ENCODE data around the gene BICDL2. TPM values are rescaled to one million over a fixed set of nuclear protein-coding genes. Genes with fewer than 3 reads are reported as not detected.
A peak's percentile ranks its signal among the peaks of the same experiment; 100 is the strongest.

Gene BICDL2
- total and polyA plus RNA-seq, 2 donors from 2014 or later, result 2.9 to 12.1 TPM

DNA sequence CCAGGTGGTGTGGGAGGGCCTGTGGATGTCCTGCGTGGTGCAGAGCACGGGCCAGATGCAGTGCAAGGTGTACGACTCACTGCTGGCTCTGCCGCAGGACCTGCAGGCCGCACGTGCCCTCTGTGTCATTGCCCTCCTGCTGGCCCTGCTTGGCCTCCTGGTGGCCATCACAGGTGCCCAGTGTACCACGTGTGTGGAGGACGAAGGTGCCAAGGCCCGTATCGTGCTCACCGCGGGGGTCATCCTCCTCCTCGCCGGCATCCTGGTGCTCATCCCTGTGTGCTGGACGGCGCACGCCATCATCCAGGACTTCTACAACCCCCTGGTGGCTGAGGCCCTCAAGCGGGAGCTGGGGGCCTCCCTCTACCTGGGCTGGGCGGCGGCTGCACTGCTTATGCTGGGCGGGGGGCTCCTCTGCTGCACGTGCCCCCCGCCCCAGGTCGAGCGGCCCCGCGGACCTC, 23.2 kb downstream of the BICDL2 start:
- Histone ChIP-seq H3K9me3 (ENCODE audit: control insufficient read depth in 2 of 3, insufficient read depth in 1 of 3, low read length in 3 of 3) (no peaks in the 10 kb centered on the region), H3K9ac (ENCODE audit: low read length in 3 of 3) (no peak overlapping the region), H3K27me3 (ENCODE audit: control insufficient read depth, insufficient read depth, low read length) (peaks cover 7% of the 10 kb centered on the region), H3K4me3 (ENCODE audit: low read length in 3 of 3) (no peak overlapping the region), H3K4me1 (ENCODE audit: control insufficient read depth in 2 of 3, insufficient read depth in 2 of 3, low read depth in 1 of 3, low read length in 3 of 3) (peaks cover 0 to 3% (median 0%) of the 10 kb centered on the region in 3 donors), H3K36me3 (ENCODE audit: control insufficient read depth in 2 of 3, insufficient read depth in 3 of 3, low read length in 3 of 3) (no peaks in the 10 kb centered on the region), H3K27ac (ENCODE audit: low read depth in 2 of 2, low read length in 2 of 2) (no peak overlapping the region)
- FAIRE-seq (no peak), DNase-seq (no peak)
- intact Hi-C loops (cut with DNase I), result no loop called here
- TF ChIP-seq, protein P1, sequence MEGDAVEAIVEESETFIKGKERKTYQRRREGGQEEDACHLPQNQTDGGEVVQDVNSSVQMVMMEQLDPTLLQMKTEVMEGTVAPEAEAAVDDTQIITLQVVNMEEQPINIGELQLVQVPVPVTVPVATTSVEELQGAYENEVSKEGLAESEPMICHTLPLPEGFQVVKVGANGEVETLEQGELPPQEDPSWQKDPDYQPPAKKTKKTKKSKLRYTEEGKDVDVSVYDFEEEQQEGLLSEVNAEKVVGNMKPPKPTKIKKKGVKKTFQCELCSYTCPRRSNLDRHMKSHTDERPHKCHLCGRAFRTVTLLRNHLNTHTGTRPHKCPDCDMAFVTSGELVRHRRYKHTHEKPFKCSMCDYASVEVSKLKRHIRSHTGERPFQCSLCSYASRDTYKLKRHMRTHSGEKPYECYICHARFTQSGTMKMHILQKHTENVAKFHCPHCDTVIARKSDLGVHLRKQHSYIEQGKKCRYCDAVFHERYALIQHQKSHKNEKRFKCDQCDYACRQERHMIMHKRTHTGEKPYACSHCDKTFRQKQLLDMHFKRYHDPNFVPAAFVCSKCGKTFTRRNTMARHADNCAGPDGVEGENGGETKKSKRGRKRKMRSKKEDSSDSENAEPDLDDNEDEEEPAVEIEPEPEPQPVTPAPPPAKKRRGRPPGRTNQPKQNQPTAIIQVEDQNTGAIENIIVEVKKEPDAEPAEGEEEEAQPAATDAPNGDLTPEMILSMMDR (IDR thresholded peaks at IDR 0.05; ENCODE audit: borderline replicate concordance, extremely low read depth, insufficient read depth), result no peak

DNA sequence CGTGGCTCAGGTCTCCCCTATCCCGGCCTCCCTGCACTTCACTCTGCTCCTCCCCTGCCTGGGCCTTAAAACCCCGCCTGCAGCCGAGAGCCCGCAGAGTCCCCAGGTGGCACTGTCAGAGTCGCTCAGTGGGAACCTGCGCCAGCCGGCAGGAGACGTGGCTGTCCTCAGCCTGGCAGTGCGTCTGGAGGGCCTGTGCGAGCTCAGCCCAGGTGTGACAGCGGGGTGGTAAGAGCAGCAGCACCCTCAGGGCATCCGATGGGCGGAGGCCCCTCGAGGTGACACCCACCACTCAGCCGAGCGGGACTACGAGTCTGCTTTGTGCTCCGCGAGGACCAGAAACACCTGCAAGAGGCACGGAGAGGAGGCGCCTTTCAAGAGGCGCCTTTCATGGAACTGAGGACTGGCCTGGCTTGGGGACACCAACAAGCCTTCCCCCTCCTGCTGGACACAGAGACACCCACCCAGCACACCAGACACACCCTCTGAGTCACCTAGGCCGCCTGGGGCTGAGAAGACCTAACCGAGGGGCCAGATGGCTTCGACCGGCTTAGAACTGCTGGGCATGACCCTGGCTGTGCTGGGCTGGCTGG, 23.8 kb downstream of the BICDL2 start, which contains the start of gene CLDN9:
CLDN9 (plus strand) TSS at position 96 of the 593 bp plus-strand sequence; CDS start at position 536, 440 bp downstream.
- Histone ChIP-seq H3K27me3 (ENCODE audit: control insufficient read depth, insufficient read depth, low read length) (peaks cover 5% of the 10 kb centered on the region), H3K9ac (ENCODE audit: low read length in 3 of 3) (no peak within 1 kb of the TSS), H3K27ac (ENCODE audit: low read depth in 2 of 2, low read length in 2 of 2) (no peak within 1 kb of the TSS), H3K36me3 (ENCODE audit: control insufficient read depth in 2 of 3, insufficient read depth in 3 of 3, low read length in 3 of 3) (no peaks in the 10 kb centered on the region), H3K4me1 (ENCODE audit: control insufficient read depth in 2 of 3, insufficient read depth in 2 of 3, low read depth in 1 of 3, low read length in 3 of 3) (peaks cover 0 to under 1% (median 0%) of the 10 kb centered on the region in 3 donors), H3K4me3 (ENCODE audit: low read length in 3 of 3) (no peak within 1 kb of the TSS), H3K9me3 (ENCODE audit: control insufficient read depth in 2 of 3, insufficient read depth in 1 of 3, low read length in 3 of 3) (no peaks in the 10 kb centered on the region)
- TF ChIP-seq, protein P1 (IDR thresholded peaks at IDR 0.05; ENCODE audit: borderline replicate concordance, extremely low read depth, insufficient read depth), result no peak
- intact Hi-C loops (cut with DNase I), result no loop called here
- DNase-seq (peak in 4 of 5 donors; percentile 77 to 83 (median 80)), FAIRE-seq (no peak)

DNA sequence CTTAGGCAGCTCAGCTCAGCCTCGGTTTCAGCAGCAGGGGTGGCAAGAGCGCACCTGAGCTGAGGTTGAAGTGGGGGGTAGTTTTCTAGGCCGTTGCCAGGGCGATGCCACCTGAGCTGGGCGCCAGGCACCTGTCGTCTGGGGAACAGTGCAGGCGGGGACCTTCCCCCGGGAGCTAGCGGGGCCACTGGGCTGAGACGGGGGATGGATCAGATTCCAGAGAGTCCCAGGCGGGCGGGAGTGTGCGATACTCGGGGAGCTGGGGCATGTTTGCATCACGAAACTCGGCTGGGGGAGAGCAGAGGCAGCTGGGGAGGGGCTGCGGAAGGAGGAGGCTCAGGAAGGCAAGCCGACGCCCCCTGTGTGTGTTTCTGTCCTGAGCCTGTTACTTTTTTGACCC, 24.5 kb downstream of the BICDL2 start:
- Histone ChIP-seq H3K4me3 (ENCODE audit: low read length in 3 of 3) (no peak overlapping the region), H3K27me3 (ENCODE audit: control insufficient read depth, insufficient read depth, low read length) (peaks cover 5% of the 10 kb centered on the region), H3K27ac (ENCODE audit: low read depth in 2 of 2, low read length in 2 of 2) (no peak overlapping the region), H3K36me3 (ENCODE audit: control insufficient read depth in 2 of 3, insufficient read depth in 3 of 3, low read length in 3 of 3) (no peaks in the 10 kb centered on the region), H3K9ac (ENCODE audit: low read length in 3 of 3) (no peak overlapping the region), H3K4me1 (ENCODE audit: control insufficient read depth in 2 of 3, insufficient read depth in 2 of 3, low read depth in 1 of 3, low read length in 3 of 3) (peaks cover 0 to 3% (median 0%) of the 10 kb centered on the region in 3 donors), H3K9me3 (ENCODE audit: control insufficient read depth in 2 of 3, insufficient read depth in 1 of 3, low read length in 3 of 3) (no peaks in the 10 kb centered on the region)
- DNase-seq, result peak in 4 of 5 donors; percentile 91 to 92 (median 92)
- FAIRE-seq, result no peak
- intact Hi-C loops (cut with DNase I), result no loop called here
- TF ChIP-seq, protein P1 (IDR thresholded peaks at IDR 0.05; ENCODE audit: borderline replicate concordance, extremely low read depth, insufficient read depth), result no peak

Measured in kidney (tissue), 14 donors.